DOHH2 (cell line): ENCODE results near the gene LIPM.

Source experiments
- H3F3A ChIP-seq: fragments of 200-600 bp; sonication (generic), shearing (Covaris generic); 2 replicates; pipeline ENCODE4 v1.6.0; 2016; ENCODE audit warnings: antibody characterized with exemption, mild to moderate bottlenecking; ENCODE audit not compliant: control insufficient read depth, insufficient read depth
- H3K27ac ChIP-seq: fragments of 200-600 bp; sonication (generic); 2 replicates; pipeline ENCODE4 v1.5.1; 2014; ENCODE audit warnings: low read depth, mild to moderate bottlenecking, low read length, moderate library complexity
- H3K27me3 ChIP-seq: fragments of 200-600 bp; sonication (generic); 2 replicates; pipeline ENCODE4 v1.6.1; 2014; ENCODE audit warnings: mild to moderate bottlenecking, low read length, mixed read lengths; ENCODE audit not compliant: control insufficient read depth
- H3K36me3 ChIP-seq: fragments of 200-600 bp; sonication (generic); 2 replicates; pipeline ENCODE4 v1.6.1; 2014; ENCODE audit warnings: mild to moderate bottlenecking, low read length, moderate library complexity, mixed read lengths; ENCODE audit not compliant: control insufficient read depth
- H3K4me1 ChIP-seq: fragments of 200-600 bp; sonication (generic); 2 replicates; pipeline ENCODE4 v1.6.1; 2014; ENCODE audit warnings: mild to moderate bottlenecking, low read length, mixed read lengths; ENCODE audit not compliant: control insufficient read depth
- H3K4me2 ChIP-seq: fragments of 200-600 bp; sonication (generic); 2 replicates; pipeline ENCODE4 v1.6.0; 2014; ENCODE audit warnings: mild to moderate bottlenecking, low read length, moderate library complexity
- H3K4me3 ChIP-seq: fragments of 200-600 bp; sonication (generic); 2 replicates; pipeline ENCODE4 v1.5.1; 2014; ENCODE audit warnings: mild to moderate bottlenecking, low read length, mixed read lengths
- H3K79me2 ChIP-seq: fragments of 200-600 bp; sonication (generic); 2 replicates; pipeline ENCODE4 v1.6.1; 2014; ENCODE audit warnings: mild to moderate bottlenecking, low read length, mixed read lengths; ENCODE audit not compliant: control insufficient read depth
- H3K9me2 ChIP-seq: fragments of 200-600 bp; sonication (generic); replicated peaks from 2 replicates; pipeline ENCODE4 v1.6.1; 2014; ENCODE audit warnings: mild to moderate bottlenecking, low read length, mixed read lengths; ENCODE audit not compliant: control insufficient read depth
- H3K9me3 ChIP-seq: fragments of 200-600 bp; sonication (generic); 2 replicates; pipeline ENCODE4 v1.6.1; 2014; ENCODE audit warnings: antibody characterized with exemption, low read length, mixed read lengths; ENCODE audit not compliant: control insufficient read depth, insufficient read depth
- H4K20me1 ChIP-seq: fragments of 200-600 bp; sonication (generic); 2 replicates; pipeline ENCODE4 v1.6.0; 2014; ENCODE audit warnings: low read depth, mild to moderate bottlenecking, antibody characterized with exemption, low read length, moderate library complexity; ENCODE audit not compliant: control insufficient read depth, insufficient read depth
- EZH2phosphoT487 ChIP-seq: fragments of 200-600 bp; sonication (generic); IDR thresholded peaks from 2 replicates; pipeline ENCODE4 v1.6.1; 2017; ENCODE audit warnings: borderline replicate concordance, mild to moderate bottlenecking, antibody characterized with exemption, low read length, moderate library complexity, mixed read lengths
- TF ChIP-seq, protein P1 (sequence below): fragments of 200-600 bp; sonication (generic); IDR thresholded peaks from one replicate; pipeline ENCODE4 v1.5.1; 2014; ENCODE audit warnings: antibody characterized with exemption, mild to moderate bottlenecking, low read depth, low read length; ENCODE audit not compliant: poor library complexity, severe bottlenecking

The LIPM gene

DNA sequence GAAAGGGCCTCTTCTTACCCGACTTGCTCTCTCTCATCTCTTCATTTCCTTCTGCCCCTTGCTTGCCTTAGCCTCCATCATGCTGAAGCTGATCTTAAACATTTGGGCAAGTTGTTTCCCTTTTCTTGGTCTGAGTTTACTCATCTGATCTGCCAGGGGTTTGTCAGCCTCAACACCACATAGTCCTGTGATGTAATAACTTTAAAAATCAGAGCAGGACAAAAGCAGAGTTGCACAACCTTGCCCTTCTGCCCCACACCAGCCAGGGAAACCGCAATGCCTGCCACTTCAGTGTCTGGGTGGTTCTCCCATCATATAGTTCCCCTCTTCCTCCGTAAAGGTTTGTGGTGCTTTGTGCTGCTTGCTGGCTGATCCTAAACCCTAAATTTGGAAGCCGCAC, 9.9 kb upstream of the LIPM start:
- Histone ChIP-seq H3K9me3 (no peaks in the 10 kb centered on the region), H3K79me2 (no peaks in the 10 kb centered on the region), H3K27ac (no peak overlapping the region), H3F3A (no peaks in the 10 kb centered on the region), H3K9me2 (no peaks in the 10 kb centered on the region), H4K20me1 (no peaks in the 10 kb centered on the region), H3K4me1 (no peaks in the 10 kb centered on the region), H3K36me3 (no peaks in the 10 kb centered on the region), H3K4me3 (no peak overlapping the region), H3K4me2 (no peak overlapping the region), H3K27me3 (no peaks in the 10 kb centered on the region)
- TF ChIP-seq, protein P1, sequence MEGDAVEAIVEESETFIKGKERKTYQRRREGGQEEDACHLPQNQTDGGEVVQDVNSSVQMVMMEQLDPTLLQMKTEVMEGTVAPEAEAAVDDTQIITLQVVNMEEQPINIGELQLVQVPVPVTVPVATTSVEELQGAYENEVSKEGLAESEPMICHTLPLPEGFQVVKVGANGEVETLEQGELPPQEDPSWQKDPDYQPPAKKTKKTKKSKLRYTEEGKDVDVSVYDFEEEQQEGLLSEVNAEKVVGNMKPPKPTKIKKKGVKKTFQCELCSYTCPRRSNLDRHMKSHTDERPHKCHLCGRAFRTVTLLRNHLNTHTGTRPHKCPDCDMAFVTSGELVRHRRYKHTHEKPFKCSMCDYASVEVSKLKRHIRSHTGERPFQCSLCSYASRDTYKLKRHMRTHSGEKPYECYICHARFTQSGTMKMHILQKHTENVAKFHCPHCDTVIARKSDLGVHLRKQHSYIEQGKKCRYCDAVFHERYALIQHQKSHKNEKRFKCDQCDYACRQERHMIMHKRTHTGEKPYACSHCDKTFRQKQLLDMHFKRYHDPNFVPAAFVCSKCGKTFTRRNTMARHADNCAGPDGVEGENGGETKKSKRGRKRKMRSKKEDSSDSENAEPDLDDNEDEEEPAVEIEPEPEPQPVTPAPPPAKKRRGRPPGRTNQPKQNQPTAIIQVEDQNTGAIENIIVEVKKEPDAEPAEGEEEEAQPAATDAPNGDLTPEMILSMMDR, result no peak

DNA sequence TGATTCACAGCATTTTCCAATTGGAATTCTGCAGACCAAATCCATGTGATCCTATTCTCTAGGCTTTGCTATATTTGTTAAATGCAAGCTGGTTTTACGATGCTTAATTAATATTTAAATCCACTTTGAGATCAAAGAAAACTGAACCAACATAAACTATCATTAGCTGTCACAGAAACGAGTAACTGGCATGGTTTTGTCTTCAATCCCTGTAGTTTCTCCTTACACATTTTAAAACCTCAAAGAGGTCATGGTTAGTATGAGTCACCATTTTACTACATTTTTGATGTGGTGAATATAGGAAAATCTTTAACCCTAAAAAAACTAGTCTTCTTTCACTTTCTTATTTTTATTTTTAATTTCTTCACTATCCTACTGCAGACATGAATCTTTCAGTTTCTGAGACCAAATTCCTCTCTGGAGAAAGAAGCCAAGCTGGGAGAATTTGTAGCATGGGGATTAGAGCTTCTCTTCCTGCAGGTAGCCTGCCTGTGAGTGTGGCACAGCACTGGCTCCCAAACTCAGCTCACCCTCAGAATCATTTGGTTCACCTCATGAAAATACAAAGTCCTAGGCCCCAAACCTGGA, 8.7 kb upstream of the LIPM start:
- TF ChIP-seq EZH2phosphoT487, result no peak
- TF ChIP-seq, protein P1, result no peak
- no peak overlapping the region for H3K4me2 ChIP-seq

DNA sequence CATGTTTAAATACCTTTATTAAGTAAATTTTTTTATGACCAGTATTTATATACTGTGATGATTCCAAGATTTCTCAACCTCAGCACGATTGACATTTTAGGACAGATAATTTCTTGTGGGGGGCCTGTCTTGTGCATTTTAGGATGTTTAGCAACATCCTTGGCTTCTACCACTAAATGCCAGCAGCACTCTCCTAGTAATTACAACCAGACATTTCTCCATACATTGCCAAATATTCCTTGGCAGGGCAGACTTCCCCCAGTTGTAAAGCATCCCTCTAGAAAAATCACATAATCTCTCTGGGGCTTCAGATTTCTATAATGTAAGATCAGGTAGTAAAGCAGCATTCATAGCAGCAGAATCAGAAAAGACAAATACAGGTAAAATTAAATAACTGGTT, 7.8 kb upstream of the LIPM start:
- H3K4me1 ChIP-seq, result no peaks in the 10 kb centered on the region
- no peak overlapping the region for H3K4me2 ChIP-seq
- no peaks in the 10 kb centered on the region for H3K9me2 ChIP-seq
- H3K27me3 ChIP-seq, result no peaks in the 10 kb centered on the region
- no peak overlapping the region for H3K4me3 ChIP-seq
- TF ChIP-seq, protein P1, result no peak
- no peak for TF ChIP-seq EZH2phosphoT487
- H3F3A ChIP-seq, result no peaks in the 10 kb centered on the region
- H3K27ac ChIP-seq, result no peak overlapping the region
- H3K36me3 ChIP-seq, result no peaks in the 10 kb centered on the region
- no peaks in the 10 kb centered on the region for H4K20me1 ChIP-seq
- no peaks in the 10 kb centered on the region for H3K9me3 ChIP-seq
- H3K79me2 ChIP-seq, result no peaks in the 10 kb centered on the region

More for the DNA sequence above, 8.7 kb upstream of the LIPM start:
- Histone ChIP-seq H4K20me1 (no peaks in the 10 kb centered on the region), H3K27ac (no peak overlapping the region), H3K9me3 (no peaks in the 10 kb centered on the region), H3K27me3 (no peaks in the 10 kb centered on the region), H3K9me2 (no peaks in the 10 kb centered on the region), H3F3A (no peaks in the 10 kb centered on the region), H3K36me3 (no peaks in the 10 kb centered on the region), H3K79me2 (no peaks in the 10 kb centered on the region), H3K4me1 (no peaks in the 10 kb centered on the region), H3K4me3 (no peak overlapping the region)
